Measurements from ENCODE around the gene CACNA1H.

The CACNA1H gene

GRCh38 chr16:1153480-1154160, 714 bp downstream of the CACNA1H start:
- DNase-seq (ENCODE audit: insufficient read length, low spot score) = no peak
- TF ChIP-seq CTCF (IDR thresholded peaks at IDR 0.05; ENCODE audit: insufficient read depth, missing control alignments) = no peak
- FAIRE-seq = no peak

GRCh38 chr16:1154291-1154886, 1.5 kb downstream of the CACNA1H start:
- FAIRE-seq = no peak
- TF ChIP-seq CTCF (IDR thresholded peaks at IDR 0.05; ENCODE audit: insufficient read depth, missing control alignments) = no peak
- DNase-seq (ENCODE audit: insufficient read length, low spot score) = no peak

- TF ChIP-seq CTCF (IDR thresholded peaks at IDR 0.05; ENCODE audit: insufficient read depth, missing control alignments) = no peak
- FAIRE-seq (no peak), DNase-seq (ENCODE audit: insufficient read length, low spot score) (no peak)
Measured at GRCh38 chr16:1154887-1155331, 2.0 kb downstream of the CACNA1H start.

GRCh38 chr16:1155353-1156054, 2.6 kb downstream of the CACNA1H start:
- no peak for TF ChIP-seq CTCF (IDR thresholded peaks at IDR 0.05; ENCODE audit: insufficient read depth, missing control alignments)
- DNase-seq (ENCODE audit: insufficient read length, low spot score) (no peak), FAIRE-seq (no peak)

GRCh38 chr16:1156055-1156982, 3.4 kb downstream of the CACNA1H start:
- FAIRE-seq (no peak), DNase-seq (ENCODE audit: insufficient read length, low spot score) (peak; percentile 100)
- no peak for TF ChIP-seq CTCF (IDR thresholded peaks at IDR 0.05; ENCODE audit: insufficient read depth, missing control alignments)

GRCh38 chr16:1156983-1157638, 4.2 kb downstream of the CACNA1H start:
- no peak for TF ChIP-seq CTCF (IDR thresholded peaks at IDR 0.05; ENCODE audit: insufficient read depth, missing control alignments)
- no peak for FAIRE-seq
- DNase-seq (ENCODE audit: insufficient read length, low spot score) = no peak

All from D721Med (cell line).